HG03175 (cell line): ENCODE results near the gene ZNF407.
A peak's percentile ranks its signal among the peaks of the same experiment; 100 is the strongest.
"Not testable (repeated sequence)": the region's sequence is repeated elsewhere in the genome, so short reads cannot be mapped to it uniquely, and the experiment has no call there.

Experiments used
- ATAC-seq: cut with Tn5 transposase; IDR thresholded peaks from one replicate; pipeline ENCODE4 v1.9.1; 2021; ENCODE audit warnings: mild to moderate bottlenecking, moderate library complexity; ENCODE audit not compliant: unreplicated experiment

ZNF407 gene

DNA sequence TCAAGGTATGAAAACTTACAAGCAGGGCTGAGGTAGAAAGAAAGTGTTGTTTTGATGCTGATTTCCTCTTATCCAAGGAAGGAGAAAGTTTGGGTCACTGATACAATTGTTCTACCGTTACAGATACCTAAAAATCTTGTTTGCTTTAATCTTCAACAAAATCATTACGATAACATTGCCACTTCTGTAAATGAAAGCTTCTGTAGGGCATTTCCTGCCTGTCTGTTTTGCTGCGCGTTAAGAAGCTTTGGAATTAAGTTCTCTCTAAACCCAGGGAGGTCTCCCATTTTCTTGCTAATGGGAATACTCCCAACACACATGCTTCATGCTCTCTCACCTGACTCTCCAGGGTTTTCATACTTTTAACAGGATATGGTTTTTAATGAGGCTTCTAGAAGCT is 352.8 kb downstream of the ZNF407 start:
- no peak for ATAC-seq

DNA sequence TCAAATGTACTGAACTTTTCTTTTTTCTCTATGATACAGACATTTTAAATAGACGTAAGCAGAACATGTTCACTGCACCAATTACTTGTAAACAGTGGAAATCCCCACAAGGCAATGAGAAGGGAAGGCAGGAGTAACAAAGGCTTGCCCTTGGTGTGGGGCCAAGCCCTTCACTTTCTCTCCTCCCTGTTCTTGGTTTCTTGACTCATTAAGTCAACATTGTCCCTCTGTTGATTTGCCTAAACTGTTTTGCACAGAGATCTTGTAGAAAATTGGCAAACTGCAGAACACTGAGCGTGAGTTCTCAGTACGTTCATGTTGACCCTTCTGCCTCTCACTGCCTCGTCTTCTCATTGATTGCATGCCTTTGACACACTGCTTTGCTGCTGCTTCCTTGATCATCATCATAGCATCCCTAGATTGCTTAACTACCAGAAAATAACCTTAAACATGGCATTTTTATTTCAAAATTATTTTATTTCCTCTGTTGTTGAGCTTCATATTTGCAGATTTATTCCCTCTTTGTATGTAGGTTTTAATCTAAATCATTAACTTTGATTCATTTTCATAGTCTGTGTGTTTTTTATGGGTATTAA is 353.6 kb downstream of the ZNF407 start:
- no peak for ATAC-seq

DNA sequence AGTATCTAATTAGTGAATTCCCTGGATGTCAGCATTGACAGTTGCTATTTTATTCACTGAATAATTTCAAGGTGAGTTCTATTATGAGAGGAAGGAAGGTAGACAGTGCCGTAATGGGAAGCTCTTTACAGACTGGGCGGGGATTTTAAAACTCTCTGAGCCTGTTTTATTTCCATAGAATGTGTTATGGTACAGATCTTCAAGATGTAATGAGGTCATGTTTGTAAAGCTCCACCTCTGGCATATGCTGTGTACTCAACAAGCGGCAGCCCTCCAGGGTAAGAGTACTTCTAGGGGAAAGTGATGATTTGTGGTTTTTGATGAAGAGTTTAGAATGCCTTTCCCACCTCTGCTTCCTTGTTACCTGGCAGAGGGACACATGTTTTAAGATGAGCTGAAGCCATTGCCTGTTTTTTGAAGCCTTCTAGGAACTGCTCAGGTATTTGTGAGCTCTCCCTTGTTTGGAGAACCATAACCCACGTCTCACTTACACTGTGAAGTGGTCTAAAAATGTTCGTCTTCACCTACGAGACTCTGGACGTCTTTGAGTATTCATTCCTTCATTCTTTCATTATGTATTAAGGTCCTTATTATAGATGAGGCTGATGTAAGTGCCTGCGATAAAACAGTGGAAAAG is 360.0 kb downstream of the ZNF407 start:
- no peak for ATAC-seq

DNA sequence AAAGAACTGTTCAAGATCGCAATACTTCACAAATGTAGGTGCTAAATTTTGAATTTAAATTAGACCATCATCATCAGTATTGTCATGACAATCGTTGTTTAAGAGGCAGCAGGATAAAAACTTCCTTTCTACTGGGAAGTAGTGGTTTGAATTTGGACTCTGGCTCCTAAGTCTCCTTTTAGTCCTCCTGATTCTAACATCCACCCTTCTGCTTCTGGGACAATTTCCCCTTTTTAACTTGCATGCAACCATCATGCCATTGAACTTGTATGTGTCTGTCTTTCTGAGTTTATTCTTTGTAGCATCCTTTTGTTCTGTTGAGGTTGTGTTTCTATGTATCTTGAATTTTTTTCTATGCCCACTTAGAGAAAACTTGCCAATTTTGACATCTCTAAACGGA is 361.5 kb downstream of the ZNF407 start:
- no peak for ATAC-seq

DNA sequence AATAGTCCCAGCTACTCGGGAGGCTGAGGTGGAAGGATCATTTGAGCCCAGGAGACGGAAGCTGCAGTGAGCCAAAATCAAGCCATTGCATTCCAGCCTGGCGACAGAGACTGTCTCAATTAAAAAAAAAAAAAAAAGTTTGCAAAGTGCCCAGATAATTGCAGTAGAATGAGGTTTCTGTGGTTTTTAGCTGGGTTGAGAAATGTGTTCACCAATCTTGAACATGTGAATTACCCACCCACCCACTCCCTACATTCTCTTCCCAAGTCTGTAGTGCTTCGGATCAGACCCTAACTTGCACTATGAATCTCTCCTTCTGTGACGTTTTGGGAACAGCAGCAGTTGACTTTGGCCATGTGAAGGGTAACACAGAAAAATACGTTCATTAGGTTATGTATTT is 363.9 kb downstream of the ZNF407 start:
- no peak for ATAC-seq

DNA sequence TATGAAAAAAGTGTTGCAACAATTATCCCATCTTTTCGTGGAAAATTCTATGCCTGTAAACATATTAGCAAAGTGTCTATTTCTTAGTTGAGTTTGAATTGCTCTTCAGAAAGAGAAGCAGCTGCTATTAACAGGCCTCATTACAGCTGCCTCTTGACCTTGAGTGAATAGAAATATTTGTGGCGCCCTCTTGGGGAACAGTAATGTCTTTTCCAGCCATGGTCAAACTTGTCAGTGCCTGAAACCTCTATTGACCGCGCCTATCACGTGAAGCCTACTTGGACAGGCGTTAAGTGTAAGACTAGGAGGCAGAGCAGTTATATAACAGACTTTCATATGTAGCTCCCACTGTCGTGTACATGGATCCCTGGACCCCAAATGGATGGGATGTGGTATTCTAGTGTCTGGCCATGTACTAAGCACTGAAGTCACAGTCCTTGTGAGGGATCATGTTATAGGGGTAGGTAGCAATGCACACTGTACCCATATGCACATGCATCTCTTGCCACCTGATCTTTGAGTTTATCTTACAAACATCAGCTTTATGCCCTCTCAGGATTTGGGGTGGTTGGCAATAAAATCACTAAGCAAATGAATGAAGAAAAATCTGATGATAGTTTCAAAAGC is 366.3 kb downstream of the ZNF407 start:
- peak; percentile 88 for ATAC-seq

DNA sequence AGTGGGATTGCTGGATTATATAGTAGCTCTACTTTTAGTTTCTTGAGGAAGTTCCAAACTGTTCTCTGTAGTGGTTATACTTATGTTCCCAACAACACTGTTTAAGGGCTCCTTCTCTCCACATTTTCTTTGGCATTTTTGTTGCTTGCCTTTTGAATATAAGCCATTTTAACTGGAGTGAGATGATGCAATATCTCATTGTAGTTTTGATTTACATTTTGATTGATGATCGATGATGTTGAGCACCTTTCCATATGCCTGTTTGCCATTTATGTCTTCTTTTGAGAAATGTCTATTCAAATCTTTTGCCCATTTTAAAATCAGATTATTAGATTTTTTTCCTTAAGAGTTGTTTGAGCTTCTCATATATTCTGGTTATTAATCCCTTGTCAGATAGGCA is 368.0 kb downstream of the ZNF407 start:
- no peak for ATAC-seq

DNA sequence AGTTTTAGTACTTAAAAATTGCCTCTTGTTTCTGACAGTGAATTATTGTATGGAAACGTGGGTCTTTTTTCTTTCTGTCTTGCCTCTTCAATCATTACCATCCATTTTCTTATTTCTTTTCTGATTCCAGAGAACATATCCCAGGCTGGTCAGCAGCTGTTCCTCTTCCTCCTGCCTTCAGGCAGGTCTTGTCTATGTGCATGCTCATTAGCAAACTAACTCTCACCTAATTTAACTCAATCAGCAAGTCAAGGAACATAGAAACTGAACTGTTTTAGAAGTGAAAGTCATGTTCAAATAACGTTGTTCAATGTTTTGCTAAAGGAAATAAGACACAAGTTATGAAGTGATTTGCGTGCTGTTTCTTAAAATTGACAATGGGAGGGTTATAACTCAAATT is 369.8 kb downstream of the ZNF407 start:
- no peak for ATAC-seq

DNA sequence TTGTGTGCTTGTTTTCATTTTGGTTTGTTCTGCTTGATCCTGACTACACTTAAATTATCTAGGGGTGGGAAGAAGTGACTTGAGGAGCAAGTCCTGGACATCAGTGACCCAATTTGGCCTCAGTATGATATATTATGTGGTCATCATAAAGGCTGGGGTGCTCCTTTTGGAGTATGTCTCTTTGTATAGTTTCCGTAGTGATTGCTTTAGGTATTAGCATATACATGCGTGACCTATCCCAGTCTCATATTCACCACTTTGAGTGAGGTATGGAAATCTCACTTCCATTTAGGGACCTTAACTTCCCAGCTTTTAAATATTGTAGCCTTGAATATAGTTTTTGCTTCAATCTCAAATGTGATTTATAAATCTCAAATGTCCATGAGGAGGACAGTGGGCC is 370.3 kb downstream of the ZNF407 start:
- no peak for ATAC-seq

DNA sequence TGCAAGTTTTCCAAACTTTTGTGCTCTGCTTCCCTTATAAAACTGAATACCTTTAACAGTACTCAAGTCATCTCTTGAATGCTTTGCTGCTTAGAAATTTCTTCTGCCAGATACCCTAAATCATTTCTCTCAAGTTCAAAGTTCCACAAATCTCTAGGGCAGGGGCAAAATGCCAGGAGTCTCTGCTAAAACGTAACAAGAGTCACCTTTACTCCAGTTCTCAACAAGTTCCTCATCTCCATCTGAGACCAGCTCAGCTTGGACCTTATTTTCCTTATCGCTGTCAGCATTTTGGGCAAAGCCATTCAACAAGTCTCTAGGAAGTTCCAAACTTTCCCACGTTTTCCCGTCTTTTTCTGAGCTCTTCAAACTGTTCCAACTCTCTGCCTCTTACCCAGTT is 373.7 kb downstream of the ZNF407 start:
- ATAC-seq, result not testable (repeated sequence)

DNA sequence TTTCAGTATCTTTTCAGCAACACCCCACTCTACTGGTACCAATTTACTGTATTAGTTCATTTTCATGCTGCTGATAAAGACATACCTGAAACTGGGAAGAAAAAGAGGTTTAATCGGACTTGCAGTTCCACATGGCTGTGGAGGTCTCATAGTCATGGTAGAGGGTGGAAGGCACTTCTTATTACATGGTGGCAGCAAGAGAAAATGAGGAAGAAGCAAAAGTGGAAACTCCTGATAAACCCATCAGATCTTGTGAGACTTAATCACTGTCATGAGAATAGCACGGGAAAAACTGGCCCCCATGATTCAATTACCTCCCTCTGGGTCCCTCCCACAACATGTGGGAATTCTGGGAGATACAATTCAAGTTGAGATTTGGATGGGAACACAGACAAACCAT is 374.1 kb downstream of the ZNF407 start:
- ATAC-seq, result not testable (repeated sequence)

DNA sequence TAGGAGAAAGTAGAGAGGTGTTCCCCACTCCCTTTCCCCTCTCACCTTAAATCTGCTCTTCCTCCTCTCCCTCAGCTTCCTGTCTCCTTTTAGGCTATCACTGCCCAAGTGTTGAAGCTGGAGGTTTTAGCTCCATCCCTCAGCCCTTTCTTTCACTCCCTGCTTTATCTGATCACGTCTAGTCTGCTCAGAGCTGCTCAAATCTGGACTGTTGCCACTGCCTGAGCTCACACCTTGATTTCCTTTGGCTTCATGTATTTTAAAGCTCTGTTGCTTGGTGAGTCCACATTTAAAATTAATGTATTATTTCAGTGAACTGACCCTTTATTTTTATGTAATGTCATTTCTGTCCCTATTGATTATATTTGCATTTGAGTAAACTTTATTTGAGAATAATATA is 374.7 kb downstream of the ZNF407 start:
- ATAC-seq, result no peak

DNA sequence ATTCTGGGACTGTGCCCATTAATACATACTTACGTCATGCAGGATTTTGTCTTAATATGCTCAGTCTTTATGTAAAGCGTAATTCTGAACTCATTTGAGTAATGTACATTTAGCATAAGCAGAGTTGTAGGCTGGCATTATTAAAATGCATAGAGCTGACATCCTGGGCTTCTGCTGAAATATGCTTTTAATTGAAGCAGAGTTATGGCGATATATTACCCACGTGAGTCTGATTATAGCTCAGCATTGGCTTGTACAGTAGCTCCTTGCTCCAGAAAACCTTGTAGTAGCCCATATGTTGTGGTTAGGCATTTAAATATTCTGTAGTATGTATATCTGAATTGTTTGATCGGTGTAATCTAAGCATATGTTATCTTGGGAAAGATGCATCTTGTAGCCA is 377.3 kb downstream of the ZNF407 start:
- ATAC-seq, result no peak

DNA sequence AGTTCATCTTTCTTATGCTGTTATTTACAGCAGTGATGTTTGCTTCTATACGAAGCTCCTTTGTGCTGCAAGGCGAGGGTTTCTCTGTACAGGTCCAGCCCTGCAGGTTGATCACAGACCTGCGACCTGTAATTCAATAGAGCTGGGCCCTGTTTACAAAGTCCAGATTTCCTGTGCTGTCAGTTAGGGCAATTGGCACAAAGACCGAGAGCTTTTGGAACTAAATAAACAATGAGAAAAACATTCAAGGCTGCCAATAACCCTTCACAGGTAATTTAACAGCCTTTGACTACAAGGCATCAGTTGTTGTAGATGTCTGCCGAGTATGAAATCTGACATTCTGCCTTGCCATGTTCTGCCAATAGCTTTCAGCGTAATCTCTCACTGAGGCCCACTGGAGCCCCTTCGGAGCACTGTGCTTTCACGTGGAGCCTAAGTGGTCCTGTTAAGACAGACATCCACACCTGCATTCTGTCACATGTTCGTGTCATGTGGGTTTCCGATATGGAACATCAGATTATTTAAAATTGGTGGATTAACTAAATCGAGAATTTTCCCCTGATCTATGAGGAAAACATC is 378.8 kb downstream of the ZNF407 start:
- no peak for ATAC-seq

DNA sequence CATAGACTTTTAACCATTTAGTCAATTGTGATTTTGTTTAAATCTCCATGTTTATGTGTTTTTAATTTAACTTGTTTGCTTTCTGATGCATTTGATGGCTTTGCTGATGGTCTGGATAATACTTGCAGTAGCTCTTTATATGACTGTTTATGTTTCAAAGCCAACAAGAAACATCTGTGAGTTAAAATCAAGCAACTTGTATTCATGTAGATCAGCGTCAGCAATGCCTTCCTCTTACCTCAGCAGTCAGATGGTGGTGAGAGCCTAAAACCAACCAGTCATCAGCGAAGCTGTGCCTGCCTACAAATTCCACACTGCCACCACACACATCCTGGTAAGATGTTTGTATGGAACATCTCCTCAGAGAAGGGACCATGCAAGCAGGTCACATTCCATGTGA is 379.4 kb downstream of the ZNF407 start:
- no peak for ATAC-seq

DNA sequence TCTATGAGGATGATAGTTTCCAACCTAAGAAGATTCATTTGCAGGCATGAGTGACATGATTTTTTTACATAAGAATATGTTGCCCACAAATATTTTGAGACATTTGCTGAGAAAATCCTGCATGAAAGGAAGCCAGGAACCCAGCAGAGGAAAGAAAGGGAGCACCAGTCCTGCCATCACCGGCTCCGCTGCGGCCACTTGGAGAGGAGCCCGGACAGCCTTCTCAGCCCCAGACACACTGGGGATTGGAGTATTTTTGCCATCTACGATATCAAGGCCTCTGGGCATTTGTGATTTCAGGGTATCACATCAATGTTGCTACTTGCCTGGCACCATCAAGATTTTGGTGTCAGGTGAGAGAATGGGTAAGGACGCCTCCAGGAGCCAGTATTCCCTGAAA is 383.0 kb downstream of the ZNF407 start:
- no peak for ATAC-seq

DNA sequence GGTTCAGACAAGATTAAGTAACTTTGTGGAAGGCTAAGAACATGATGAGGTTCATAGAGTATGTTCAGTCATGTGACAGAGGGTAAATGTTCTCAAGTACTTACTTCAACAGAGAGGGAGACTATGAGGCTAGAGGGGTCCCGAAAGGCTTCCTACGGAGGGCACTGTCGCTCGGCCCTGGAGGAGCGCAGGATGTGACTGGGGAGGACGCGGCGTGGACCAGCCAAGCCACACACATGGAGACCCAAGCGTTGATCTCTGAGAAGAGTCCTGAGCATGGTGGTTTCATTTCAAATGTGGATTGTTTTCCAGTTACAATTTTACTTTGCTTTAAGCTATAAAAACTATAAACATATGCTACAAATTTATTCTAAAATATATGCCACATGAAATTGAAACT is 383.8 kb downstream of the ZNF407 start:
- ATAC-seq, result no peak

DNA sequence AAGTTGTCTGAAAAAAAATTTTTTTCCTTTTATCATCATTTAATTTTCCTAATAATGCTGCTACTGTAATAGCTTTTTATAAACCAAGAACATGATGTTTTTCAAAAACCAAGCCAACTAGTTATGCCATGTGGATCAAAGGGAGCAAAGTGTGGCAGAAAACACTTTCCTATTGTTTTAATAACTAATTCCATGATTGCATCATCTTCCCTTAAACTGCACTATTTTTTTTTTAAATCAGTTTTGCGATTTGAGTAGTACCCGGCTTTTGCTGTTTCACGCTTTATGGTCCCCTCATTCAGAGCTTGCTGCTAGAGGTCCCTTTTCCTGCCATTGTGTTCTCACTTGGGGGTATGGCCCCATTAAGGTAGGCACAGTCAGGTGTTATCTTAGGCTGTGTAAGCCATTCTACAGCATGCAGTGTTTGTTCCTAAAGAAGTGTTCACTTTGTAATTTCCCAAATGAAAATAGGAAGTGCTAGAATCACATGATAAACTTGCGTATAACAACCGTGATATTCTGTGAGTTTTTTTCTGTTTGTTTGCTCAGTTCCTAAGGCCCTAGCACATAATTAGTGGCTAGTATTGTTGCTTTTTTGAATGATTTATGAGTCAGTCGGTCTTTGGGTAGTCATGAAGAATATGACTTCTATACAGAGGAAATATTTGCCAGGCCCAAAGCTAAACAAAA is 385.4 kb downstream of the ZNF407 start:
- no peak for ATAC-seq

DNA sequence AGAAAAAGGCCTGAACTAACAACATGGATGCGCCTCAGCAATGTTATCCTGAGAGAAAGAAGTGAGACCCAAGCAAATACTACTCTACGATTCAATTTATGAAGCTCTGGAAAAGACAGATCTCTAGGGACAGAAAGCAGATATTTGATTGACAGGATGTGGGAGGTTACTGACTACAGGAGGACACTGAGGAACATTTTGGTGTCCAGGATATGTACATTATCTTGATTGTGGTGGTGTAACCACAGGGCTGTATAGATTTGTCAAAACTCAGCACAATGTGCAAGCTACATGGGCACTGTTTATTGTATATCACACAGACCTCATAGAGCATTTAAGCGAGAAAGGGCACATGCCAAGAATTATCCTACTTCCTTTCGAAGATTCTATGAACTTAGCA is 391.5 kb downstream of the ZNF407 start:
- no peak for ATAC-seq

DNA sequence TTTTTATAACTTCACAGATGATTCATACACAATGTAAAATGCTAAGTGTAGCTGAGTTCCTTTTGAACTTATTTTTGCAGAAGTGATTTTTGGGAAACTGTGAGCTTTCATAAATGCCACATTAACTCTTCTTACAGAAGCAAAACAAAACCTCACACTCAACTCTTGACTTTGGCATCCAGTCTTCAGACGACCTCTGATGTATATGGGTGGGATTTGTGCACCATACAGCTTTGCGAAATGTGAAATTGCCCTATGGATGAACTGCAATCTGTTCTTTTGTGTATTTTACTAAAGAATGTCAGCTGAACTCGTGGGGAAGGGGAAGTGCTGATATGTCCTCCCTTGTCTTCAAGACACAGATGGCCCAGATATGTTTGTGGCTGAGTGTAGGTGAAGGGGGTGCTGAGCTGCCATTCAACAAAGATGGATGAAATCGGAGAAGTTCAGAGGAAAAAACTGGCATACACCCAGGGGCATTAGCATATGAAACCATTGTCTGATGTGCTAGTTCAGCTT is 393.0 kb downstream of the ZNF407 start:
- ATAC-seq, result no peak
